Measurements from ENCODE around the gene ZNF394. TPM values are rescaled to one million over a fixed set of nuclear protein-coding genes. Genes with fewer than 3 reads are reported as not detected.

ZNF394 gene
- total RNA-seq, 2 experiments from 2014 or later, result 52.1 to 53.1 TPM

- Mint-ChIP-seq H3K27me3 (no peaks in the 10 kb centered on the region), H3K4me1 (peaks cover 10% of the 10 kb centered on the region), H3K4me3 (no peak overlapping the region), H3K9me3 (no peaks in the 10 kb centered on the region), H3K27ac (no peak overlapping the region), H3K36me3 (ENCODE audit: low read depth) (peaks cover 40% of the 10 kb centered on the region)
- DNase-seq, result no peak
- POLR2A ChIA-PET, result interaction anchor here (0.6 kb wide), 1 partner anchor 40 kb away, joined by 3 read pairs; no protein-coding TSS in a partner anchor
- CTCF ChIA-PET, result interaction anchor here (0.9 to 2.2 kb wide), 2 partner anchors 8 to 181 kb away, joined by 3 to 8 read pairs; partner anchors contain the start of gene ATP5MF
Measured at GRCh38 chr7:99457650-99458493, 42.2 kb downstream of the ZNF394 start.

- no peak overlapping the region for H3K27ac Mint-ChIP-seq
- peaks cover 8% of the 10 kb centered on the region for H3K4me1 Mint-ChIP-seq
- POLR2A ChIA-PET, result interaction anchor here (0.6 kb wide), 1 partner anchor 41 kb away, joined by 3 read pairs; no protein-coding TSS in a partner anchor
- no peaks in the 10 kb centered on the region for H3K9me3 Mint-ChIP-seq
- no peaks in the 10 kb centered on the region for H3K27me3 Mint-ChIP-seq
- no peak for DNase-seq
- no peak overlapping the region for H3K4me3 Mint-ChIP-seq
- peaks cover 37% of the 10 kb centered on the region for H3K36me3 Mint-ChIP-seq (ENCODE audit: low read depth)
- CTCF ChIA-PET, result interaction anchor here (0.9 to 2.2 kb wide), 2 partner anchors 8 to 181 kb away, joined by 3 to 8 read pairs; partner anchors contain the start of gene ATP5MF
Measured at GRCh38 chr7:99457050-99457649, 42.9 kb downstream of the ZNF394 start.

GRCh38 chr7:99456288-99456687 lies 43.8 kb downstream of the ZNF394 start:
- H3K36me3 Mint-ChIP-seq (ENCODE audit: low read depth), result peaks cover 35% of the 10 kb centered on the region

GRCh38 chr7:99455874-99456273 lies 44.2 kb downstream of the ZNF394 start:
- no peaks in the 10 kb centered on the region for H3K27me3 Mint-ChIP-seq
- peaks cover 8% of the 10 kb centered on the region for H3K4me1 Mint-ChIP-seq
- POLR2A ChIA-PET, result interaction anchor here (0.6 kb wide), 1 partner anchor 16 kb away, joined by 3 read pairs; no protein-coding TSS in a partner anchor
- DNase-seq, result no peak
- H3K36me3 Mint-ChIP-seq (ENCODE audit: low read depth), result peaks cover 40% of the 10 kb centered on the region
- CTCF ChIA-PET, result interaction anchor here (0.8 to 2.2 kb wide), 3 partner anchors 8 to 20 kb away, joined by 3 to 8 read pairs (median 3); partner anchors contain the start of gene ATP5MF
- H3K9me3 Mint-ChIP-seq, result no peaks in the 10 kb centered on the region
- no peak overlapping the region for H3K4me3 Mint-ChIP-seq
- no peak overlapping the region for H3K27ac Mint-ChIP-seq

More at GRCh38 chr7:99456288-99456687, 43.8 kb downstream of the ZNF394 start:
- Mint-ChIP-seq H3K9me3 (no peaks in the 10 kb centered on the region), H3K4me1 (peaks cover 8% of the 10 kb centered on the region), H3K27me3 (no peaks in the 10 kb centered on the region), H3K4me3 (no peak overlapping the region), H3K27ac (peak overlapping the region; percentile 20)
- CTCF ChIA-PET, result interaction anchor here (2.2 kb wide), 1 partner anchor 9 kb away, joined by 8 read pairs; the partner anchor contains the start of gene ATP5MF
- DNase-seq, result no peak
- POLR2A ChIA-PET, result interaction anchor here (0.6 kb wide), 1 partner anchor 17 kb away, joined by 3 read pairs; no protein-coding TSS in a partner anchor

GRCh38 chr7:99453105-99453504 lies 47.0 kb downstream of the ZNF394 start:
- POLR2A ChIA-PET, result no interaction called here
- no peak for DNase-seq
- H3K27ac Mint-ChIP-seq, result no peak overlapping the region
- H3K36me3 Mint-ChIP-seq (ENCODE audit: low read depth), result peaks cover 31% of the 10 kb centered on the region
- no peaks in the 10 kb centered on the region for H3K9me3 Mint-ChIP-seq
- H3K4me3 Mint-ChIP-seq, result no peak overlapping the region
- H3K4me1 Mint-ChIP-seq, result no peaks in the 10 kb centered on the region
- no peaks in the 10 kb centered on the region for H3K27me3 Mint-ChIP-seq
- CTCF ChIA-PET, result no interaction called here

- ChIA-PET POLR2A (no interaction called here), CTCF (no interaction called here)
- no peak for DNase-seq
- Mint-ChIP-seq H3K27ac (no peak overlapping the region), H3K4me1 (no peaks in the 10 kb centered on the region), H3K36me3 (ENCODE audit: low read depth) (peaks cover 32% of the 10 kb centered on the region), H3K4me3 (no peak overlapping the region), H3K9me3 (no peaks in the 10 kb centered on the region), H3K27me3 (no peaks in the 10 kb centered on the region)
Measured at GRCh38 chr7:99452541-99452940, 47.5 kb downstream of the ZNF394 start.

GRCh38 chr7:99451936-99452335 lies 48.1 kb downstream of the ZNF394 start:
- Mint-ChIP-seq H3K9me3 (no peaks in the 10 kb centered on the region), H3K27ac (no peak overlapping the region), H3K36me3 (ENCODE audit: low read depth) (peaks cover 30% of the 10 kb centered on the region), H3K4me3 (no peak overlapping the region), H3K27me3 (no peaks in the 10 kb centered on the region), H3K4me1 (no peaks in the 10 kb centered on the region)
- ChIA-PET POLR2A (no interaction called here), CTCF (no interaction called here)
- DNase-seq, result no peak

- CTCF ChIA-PET, result interaction anchor here (0.9 to 1.6 kb wide), 3 partner anchors 10 to 62 kb away, joined by 3 to 4 read pairs (median 3); no protein-coding TSS in a partner anchor
- Mint-ChIP-seq H3K4me3 (no peak overlapping the region), H3K36me3 (ENCODE audit: low read depth) (peaks cover 37% of the 10 kb centered on the region), H3K27ac (no peak overlapping the region), H3K9me3 (no peaks in the 10 kb centered on the region), H3K27me3 (no peaks in the 10 kb centered on the region), H3K4me1 (peaks cover 2% of the 10 kb centered on the region)
- no peak for DNase-seq
- POLR2A ChIA-PET, result no interaction called here
Measured at GRCh38 chr7:99449326-99449725, 50.8 kb downstream of the ZNF394 start.

GRCh38 chr7:99448855-99449254 lies 51.2 kb downstream of the ZNF394 start:
- Mint-ChIP-seq H3K9me3 (no peaks in the 10 kb centered on the region), H3K36me3 (ENCODE audit: low read depth) (peaks cover 36% of the 10 kb centered on the region), H3K27ac (no peak overlapping the region), H3K4me3 (no peak overlapping the region), H3K27me3 (no peaks in the 10 kb centered on the region), H3K4me1 (peaks cover 2% of the 10 kb centered on the region)
- ChIA-PET POLR2A (no interaction called here), CTCF (interaction anchor here (0.9 to 1.6 kb wide), 3 partner anchors 10 to 62 kb away, joined by 3 to 5 read pairs (median 4); no protein-coding TSS in a partner anchor)
- no peak for DNase-seq

- ChIA-PET CTCF (interaction anchor here (0.6 to 1.2 kb wide), 4 partner anchors 11 to 182 kb away, joined by 3 to 5 read pairs (median 3); no protein-coding TSS in a partner anchor), POLR2A (no interaction called here)
- no peak overlapping the region for H3K27ac Mint-ChIP-seq
- H3K9me3 Mint-ChIP-seq, result no peaks in the 10 kb centered on the region
- peak; percentile 20 for DNase-seq
- H3K4me3 Mint-ChIP-seq, result no peak overlapping the region
- peaks cover 7% of the 10 kb centered on the region for H3K4me1 Mint-ChIP-seq
- H3K36me3 Mint-ChIP-seq (ENCODE audit: low read depth), result peaks cover 39% of the 10 kb centered on the region
- H3K27me3 Mint-ChIP-seq, result no peaks in the 10 kb centered on the region
Measured at GRCh38 chr7:99447943-99448342, 52.1 kb downstream of the ZNF394 start.

- Mint-ChIP-seq H3K36me3 (ENCODE audit: low read depth) (peaks cover 43% of the 10 kb centered on the region), H3K27ac (no peak overlapping the region), H3K9me3 (no peaks in the 10 kb centered on the region), H3K27me3 (no peaks in the 10 kb centered on the region), H3K4me3 (no peak overlapping the region), H3K4me1 (peaks cover 13% of the 10 kb centered on the region)
- CTCF ChIA-PET, result interaction anchor here (0.6 to 1.4 kb wide), 2 partner anchors 13 to 432 kb away, joined by 3 read pairs; no protein-coding TSS in a partner anchor
- no peak for DNase-seq
- POLR2A ChIA-PET, result no interaction called here
Measured at GRCh38 chr7:99446096-99446495, 54.0 kb downstream of the ZNF394 start.

All from activated CD4-positive, alpha-beta T cell treated with anti-CD3 and anti-CD28 coated beads, Interleukin-2, amount 10 ng/mL, durations not matched to agents 7 days and 5 days (primary cell).